HG03064 (cell line): ENCODE data around the gene PRSS1.
"Not testable (repeated sequence)": the region's sequence is repeated elsewhere in the genome, so short reads cannot be mapped to it uniquely, and the experiment has no call there.

ENCODE experiments used
- ATAC-seq: cut with Tn5 transposase; IDR thresholded peaks from one replicate; pipeline ENCODE4 v1.9.1; 2021; ENCODE audit warnings: low read depth; ENCODE audit not compliant: unreplicated experiment

The PRSS1 gene

GRCh38 chr7:142772051-142772450 lies 22.8 kb downstream of the PRSS1 start:
- no peak for ATAC-seq

GRCh38 chr7:142772673-142773072 lies 23.4 kb downstream of the PRSS1 start:
- ATAC-seq, result no peak

- ATAC-seq, result no peak
These were observed 24.0 kb downstream of the PRSS1 start for GRCh38 chr7:142773230-142773629.

GRCh38 chr7:142773937-142774744 lies 24.9 kb downstream of the PRSS1 start:
- ATAC-seq, result no peak

GRCh38 chr7:142774826-142775225 lies 25.6 kb downstream of the PRSS1 start:
- no peak for ATAC-seq

- not testable (repeated sequence) for ATAC-seq
These were observed 26.3 kb downstream of the PRSS1 start for GRCh38 chr7:142775351-142776115.

- ATAC-seq, result no peak
These were observed 27.1 kb downstream of the PRSS1 start for GRCh38 chr7:142776206-142776844.

GRCh38 chr7:142776845-142777225 lies 27.6 kb downstream of the PRSS1 start:
- not testable (repeated sequence) for ATAC-seq

- no peak for ATAC-seq
These were observed 28.0 kb downstream of the PRSS1 start for GRCh38 chr7:142777318-142777717.

GRCh38 chr7:142782922-142783900 lies 33.9 kb downstream of the PRSS1 start:
- ATAC-seq, result peak; percentile 92

- no peak for ATAC-seq
These were observed 34.8 kb downstream of the PRSS1 start for GRCh38 chr7:142784096-142784495.

GRCh38 chr7:142784716-142785115 lies 35.4 kb downstream of the PRSS1 start:
- ATAC-seq, result no peak

GRCh38 chr7:142785841-142786250 lies 36.6 kb downstream of the PRSS1 start:
- no peak for ATAC-seq

GRCh38 chr7:142787034-142787768 lies 37.9 kb downstream of the PRSS1 start:
- no peak for ATAC-seq

GRCh38 chr7:142787783-142788182 lies 38.5 kb downstream of the PRSS1 start:
- ATAC-seq, result no peak

- ATAC-seq, result no peak
These were observed 39.3 kb downstream of the PRSS1 start for GRCh38 chr7:142788303-142789289.

GRCh38 chr7:142789441-142789840 lies 40.2 kb downstream of the PRSS1 start:
- ATAC-seq, result no peak

GRCh38 chr7:142790056-142790455 lies 40.8 kb downstream of the PRSS1 start:
- ATAC-seq, result no peak
